CD4-positive, alpha-beta T cell treated with Interleukin-4 for 1 hour (primary cell): ENCODE data around the gene CDSN.
"Not testable (repeated sequence)": the region's sequence is repeated elsewhere in the genome, so short reads cannot be mapped to it uniquely, and the experiment has no call there.

Source experiments
- DNase-seq, 2 donors: peaks; one replicate each; pipeline ENCODE4 v3.0.0-alpha.2; 2020 to 2022

CDSN gene

GRCh38 chr6:31120151-31120915 is at the start of gene CDSN:
Gene CDSN (minus strand): TSS chr6:31120446. CDS start chr6:31120419, 27 bp downstream.
- no peak for DNase-seq

DNA sequence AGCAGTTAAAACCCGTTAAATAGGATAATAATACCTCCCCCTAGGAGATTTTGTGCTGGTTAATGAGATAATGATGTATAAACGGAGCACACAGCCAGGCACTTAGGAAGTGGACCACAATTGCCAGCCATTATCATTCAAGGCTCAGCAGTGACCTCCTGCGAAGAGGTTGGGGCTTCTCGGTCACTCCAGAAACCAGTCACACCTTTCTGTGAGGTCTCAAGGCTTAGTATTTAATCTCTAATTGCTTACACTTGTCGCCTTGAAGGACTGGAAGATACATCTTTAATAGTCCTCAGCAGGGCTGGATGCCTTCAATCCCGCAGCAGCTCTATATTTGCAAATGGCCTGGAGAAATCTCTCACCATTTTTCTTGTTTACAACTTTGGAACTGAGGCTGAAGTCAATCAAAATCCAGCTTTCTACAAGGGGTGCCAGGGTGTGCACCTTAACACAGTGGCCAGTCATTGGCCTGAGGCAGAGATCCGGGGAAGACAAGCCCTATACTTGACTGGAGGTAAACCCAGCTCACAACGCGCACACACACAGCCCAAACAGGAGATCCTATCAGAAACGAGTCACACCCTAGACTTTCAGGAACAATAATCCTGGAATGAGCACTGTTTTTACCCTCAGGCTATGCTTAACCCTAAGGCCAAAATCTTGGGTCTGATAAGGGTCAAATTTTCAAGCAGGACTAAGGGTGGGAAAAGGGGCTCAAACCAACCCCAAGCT is 49.0 kb upstream of the CDSN start:
- DNase-seq: no peak

GRCh38 chr6:31168606-31169005 is 48.4 kb upstream of the CDSN start:
- DNase-seq: no peak

DNA sequence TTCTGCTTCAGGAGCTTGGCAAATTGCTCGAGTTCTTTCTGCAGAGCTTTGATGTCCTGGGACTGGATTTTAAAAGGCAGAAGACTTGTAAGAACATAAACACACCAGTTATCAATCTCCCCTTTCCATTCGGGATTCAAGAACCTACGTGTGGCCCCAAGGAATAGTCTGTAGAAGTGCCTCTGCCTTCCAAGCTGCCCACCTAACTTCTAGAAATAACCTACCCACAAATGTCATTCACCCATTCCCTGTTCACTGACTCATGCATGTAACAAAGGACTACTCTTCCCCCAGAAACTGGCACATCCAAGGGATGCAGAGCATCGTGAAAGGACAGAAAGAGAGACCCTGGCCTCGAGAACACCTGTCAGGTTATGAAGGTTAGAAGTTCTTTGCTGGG is 45.7 kb upstream of the CDSN start:
- no peak for DNase-seq

- DNase-seq: not testable (repeated sequence)
Observed at GRCh38 chr6:31165064-31165832, 45.0 kb upstream of the CDSN start.

DNA sequence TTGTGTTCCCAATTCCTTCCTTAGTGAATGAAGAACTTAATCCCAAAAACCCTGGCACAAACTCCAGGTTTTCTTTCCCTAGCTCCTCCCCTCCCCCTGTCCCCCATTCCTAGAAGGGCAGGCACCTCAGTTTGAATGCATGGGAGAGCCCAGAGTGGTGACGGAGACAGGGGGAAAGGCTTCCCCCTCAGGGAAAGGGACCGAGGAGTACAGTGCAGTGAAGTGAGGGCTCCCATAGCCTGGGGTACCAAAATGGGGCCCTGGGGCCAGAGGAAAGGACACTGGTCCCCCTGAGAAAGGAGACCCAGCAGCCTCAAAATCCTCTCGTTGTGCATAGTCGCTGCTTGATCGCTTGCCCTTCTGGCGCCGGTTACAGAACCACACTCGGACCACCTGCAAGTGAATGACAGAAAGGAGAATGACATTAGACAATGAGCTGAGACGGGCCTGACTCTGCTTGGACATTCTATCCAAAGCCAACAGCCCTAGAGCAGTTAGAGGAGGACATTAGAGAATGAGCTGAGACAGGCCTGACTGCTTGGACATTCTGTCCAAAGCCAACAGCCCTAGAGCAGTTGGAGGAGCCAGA is 44.3 kb upstream of the CDSN start:
- not testable (repeated sequence) for DNase-seq

GRCh38 chr6:31163922-31164321 is 43.7 kb upstream of the CDSN start:
- no peak for DNase-seq

DNA sequence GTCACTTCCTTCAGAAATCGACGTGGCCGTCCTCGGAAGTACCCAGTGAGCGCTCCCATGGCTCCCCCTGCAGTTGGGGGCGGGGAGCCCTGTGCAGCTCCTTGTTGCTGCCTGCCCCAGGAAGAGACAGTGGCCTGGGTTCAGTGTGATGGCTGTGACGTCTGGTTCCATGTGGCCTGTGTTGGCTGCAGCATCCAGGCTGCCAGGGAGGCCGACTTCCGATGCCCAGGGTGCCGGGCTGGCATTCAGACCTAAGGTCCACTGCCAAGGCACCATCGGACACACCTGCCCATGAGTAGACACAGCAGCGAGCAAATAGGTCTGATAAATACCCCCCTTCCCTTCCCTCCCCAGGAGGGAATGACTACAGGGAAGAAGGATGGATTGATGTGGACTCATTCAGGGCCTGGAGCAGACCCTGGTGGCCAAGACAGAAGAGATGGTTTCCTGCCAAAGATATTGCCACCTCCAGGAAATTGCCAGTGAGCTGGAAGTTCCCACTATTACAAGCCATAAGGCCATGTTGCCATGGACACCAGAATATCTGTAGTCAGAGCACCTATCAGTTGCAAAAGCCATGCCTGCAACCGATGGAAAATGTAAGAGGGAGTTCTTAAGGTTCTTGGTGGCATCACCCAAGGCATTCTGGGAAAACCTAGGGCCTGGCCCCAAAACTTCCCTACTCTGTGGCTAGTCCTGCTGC is 42.4 kb upstream of the CDSN start:
- no peak for DNase-seq

DNA sequence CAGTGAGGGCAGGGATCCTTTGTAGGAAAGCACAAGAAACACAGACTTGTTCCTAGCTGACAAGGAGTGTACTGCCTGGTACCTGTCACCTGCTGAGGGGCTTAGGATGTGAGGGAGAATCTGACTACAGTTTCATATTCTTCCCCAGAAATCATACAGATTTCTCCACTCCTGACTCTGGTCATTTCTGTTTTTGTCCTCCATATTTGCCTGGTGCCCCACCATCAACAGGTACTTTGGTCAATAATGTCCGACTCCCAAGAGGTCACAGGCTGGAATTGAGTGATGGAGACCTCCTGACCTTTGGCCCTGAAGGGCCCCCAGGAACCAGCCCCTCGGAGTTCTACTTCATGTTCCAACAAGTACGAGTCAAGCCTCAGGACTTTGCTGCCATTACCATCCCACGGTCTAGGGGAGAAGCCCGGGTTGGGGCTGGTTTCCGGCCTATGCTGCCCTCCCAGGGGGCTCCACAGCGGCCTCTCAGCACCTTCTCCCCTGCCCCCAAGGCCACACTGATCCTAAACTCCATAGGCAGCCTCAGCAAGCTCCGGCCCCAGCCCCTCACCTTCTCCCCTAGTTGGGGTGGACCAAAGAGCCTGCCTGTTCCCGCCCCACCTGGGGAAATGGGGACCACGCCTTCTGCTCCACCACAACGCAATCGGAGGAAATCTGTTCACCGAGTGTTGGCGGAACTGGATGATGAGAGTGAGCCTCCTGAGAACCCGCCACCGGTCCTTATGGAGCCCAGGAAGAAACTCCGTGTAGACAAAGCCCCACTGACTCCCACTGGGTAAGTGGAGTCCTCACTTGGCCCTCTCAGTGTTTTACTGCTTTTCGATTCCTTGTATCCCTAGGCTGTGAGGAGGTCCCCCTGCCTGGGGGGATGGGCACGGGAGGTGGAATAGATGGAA is 41.2 kb upstream of the CDSN start:
- DNase-seq: no peak

DNA sequence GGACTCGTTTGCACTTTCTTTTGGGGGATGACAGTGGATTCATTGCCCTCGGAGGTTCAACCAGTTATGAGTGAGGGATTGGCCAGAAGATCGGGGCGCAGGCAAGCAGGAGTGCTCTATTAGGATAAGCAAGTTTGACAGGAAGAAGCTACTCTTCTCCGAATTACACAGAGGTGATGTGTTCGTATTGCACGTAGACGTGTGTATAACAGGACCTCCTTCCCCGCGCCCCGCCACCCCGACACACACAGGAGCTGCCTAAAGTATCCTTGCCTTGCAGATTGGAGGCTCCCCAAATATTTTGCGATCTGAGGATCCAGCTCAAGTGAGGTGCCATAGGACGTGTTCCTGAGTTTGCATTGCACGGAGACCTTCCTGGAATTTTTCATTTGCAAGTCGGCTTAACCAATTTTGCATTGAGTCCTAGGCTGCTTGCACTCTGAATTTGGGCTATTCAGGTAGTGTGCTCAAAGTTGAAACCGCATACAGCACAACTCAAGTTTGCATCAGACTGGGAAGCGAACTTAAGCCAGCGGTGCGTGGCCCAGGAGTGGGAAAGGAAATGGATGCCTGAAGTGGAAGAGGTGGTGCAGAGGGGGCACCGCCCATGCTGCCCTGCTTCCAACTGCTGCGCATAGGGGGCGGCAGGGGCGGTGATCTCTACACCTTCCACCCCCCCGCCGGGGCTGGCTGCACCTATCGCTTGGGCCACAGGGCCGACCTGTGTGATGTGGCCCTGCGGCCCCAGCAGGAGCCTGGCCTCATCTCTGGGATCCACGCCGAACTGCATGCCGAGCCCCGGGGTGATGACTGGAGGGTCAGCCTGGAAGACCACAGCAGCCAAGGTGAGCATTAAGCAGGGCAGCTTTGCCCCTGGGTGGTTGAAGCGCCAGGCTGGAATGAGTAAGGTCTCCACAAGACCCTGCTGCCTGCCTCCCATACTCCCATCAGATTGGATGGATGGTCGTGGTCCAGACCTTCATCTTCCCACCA is 38.9 kb upstream of the CDSN start:
- no peak for DNase-seq

GRCh38 chr6:31158140-31158862 is 38.1 kb upstream of the CDSN start, which contains the start of gene TCF19:
Gene TCF19 (plus strand): TSS chr6:31158589. CDS start chr6:31159470, 881 bp downstream.
- DNase-seq: peak; percentile 99

- no peak for DNase-seq
Observed at GRCh38 chr6:31157513-31158139, 37.4 kb upstream of the CDSN start, which contains the start of gene CCHCR1. Gene CCHCR1 (minus strand): TSS chr6:31157802. CDS start chr6:31157600, 202 bp downstream.

GRCh38 chr6:31156641-31157040 is 36.4 kb upstream of the CDSN start:
- DNase-seq: no peak

- DNase-seq: no peak
Observed at GRCh38 chr6:31154436-31154835, 34.2 kb upstream of the CDSN start.

GRCh38 chr6:31152781-31153180 is 32.5 kb upstream of the CDSN start:
- no peak for DNase-seq

DNA sequence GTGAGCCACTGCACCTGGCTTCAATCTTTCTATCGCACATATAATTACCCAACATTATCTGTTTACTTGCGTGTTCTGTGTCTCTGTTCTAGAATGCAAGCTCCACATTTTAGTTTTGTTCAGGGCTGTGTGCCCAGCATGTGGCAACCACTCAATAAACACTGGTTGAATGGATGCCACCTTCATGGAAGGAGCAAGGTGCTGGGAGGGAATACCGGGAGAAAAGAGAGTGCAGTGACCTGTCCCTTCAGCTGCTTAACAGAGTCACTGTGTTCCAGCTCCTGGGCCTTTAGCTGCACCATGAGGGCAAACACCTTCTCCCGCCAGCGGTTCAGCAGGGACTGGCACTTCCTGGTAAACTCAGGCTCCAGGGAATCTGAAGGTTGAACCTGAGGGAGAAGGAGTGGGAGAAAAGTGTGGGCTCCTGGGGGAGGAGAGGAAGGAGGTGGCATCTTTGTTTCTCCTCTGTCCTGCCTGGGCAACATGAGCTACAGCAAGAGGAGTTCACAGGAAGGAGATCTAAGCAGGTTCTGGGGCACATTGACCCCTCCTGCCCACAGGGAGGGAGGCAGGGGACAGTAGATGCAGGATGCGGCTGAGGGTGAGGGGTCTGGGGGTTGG is 29.7 kb upstream of the CDSN start:
- no peak for DNase-seq

- DNase-seq: no peak
Observed at GRCh38 chr6:31145386-31145785, 25.1 kb upstream of the CDSN start.

DNA sequence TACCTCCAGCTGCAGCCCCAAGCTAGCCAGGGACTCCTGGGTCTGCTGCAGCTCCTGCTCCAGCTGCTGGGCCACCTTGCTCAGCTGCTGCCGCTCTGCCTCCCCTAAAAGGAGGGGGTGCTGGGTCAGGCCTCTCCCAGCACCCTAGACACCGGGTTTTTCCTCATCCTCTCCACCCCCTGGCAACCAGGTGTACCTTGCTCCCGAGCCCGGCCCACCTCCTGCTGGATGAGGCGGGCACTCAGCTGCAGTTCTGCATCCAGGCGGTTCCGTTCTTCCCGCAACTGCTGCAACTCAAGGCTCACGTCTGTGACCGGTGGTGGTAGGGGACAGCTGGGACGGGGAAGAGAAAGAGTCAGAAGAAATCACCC is 24.7 kb upstream of the CDSN start:
- DNase-seq: no peak
